IMR-90 (cell line): ENCODE measurements around the gene GRAMD2B. TPM values are rescaled to one million over a fixed set of nuclear protein-coding genes. Genes with fewer than 3 reads are reported as not detected.

Experiments used
- ATAC-seq: fragments of 200-7000 bp; cut with Tn5 transposase; 2 replicates; pipeline ENCODE4 v1.9.1; 2020; ENCODE audit warnings: low read depth, mild to moderate bottlenecking, moderate library complexity
- BruUV-seq: library from RNA; stranded (reverse); fragments of 400-500 nt; replicated peaks from 2 replicates; lab custom pipeline; 2021; lab: Mats Ljungman, UMichigan
- CTCF ChIA-PET: fragments of 300-600 bp; formaldehyde crosslinking; extraction: SDS; loops from one replicate; lab custom pipeline; 2021; ENCODE audit warnings: antibody characterized with exemption; lab: Yijun Ruan, JAX
- POLR2A ChIA-PET: fragments of 300-600 bp; sonication (Branson Sonifier 250); formaldehyde crosslinking; loops from one replicate; lab custom pipeline; 2022; ENCODE audit warnings: antibody characterized with exemption; ENCODE audit not compliant: unreplicated experiment; lab: Charles Lee
- DNase-seq: peaks from one replicate; pipeline ENCODE4 v3.0.0; 2013
- H2AFZ ChIP-seq: replicated peaks from 2 replicates; pipeline ENCODE3; 2013; ENCODE audit warnings: low read length, mild to moderate bottlenecking; ENCODE audit not compliant: poor library complexity
- H2AK5ac ChIP-seq: 2 replicates; pipeline ENCODE4 v1.6.1; 2013; ENCODE audit warnings: low read depth, low read length, inconsistent platforms
- H2AK9ac ChIP-seq: replicated peaks from 2 replicates; pipeline ENCODE3; 2013; ENCODE audit warnings: mild to moderate bottlenecking, low read depth, low read length, moderate library complexity; ENCODE audit not compliant: poor library complexity
- H2BK120ac ChIP-seq: 2 replicates; pipeline ENCODE4 v1.6.1; 2013; ENCODE audit warnings: low read depth, low read length, inconsistent platforms
- H2BK15ac ChIP-seq: 3 replicates; pipeline ENCODE4 v1.6.1; 2013; ENCODE audit warnings: low read depth, low read length, inconsistent platforms
- H2BK20ac ChIP-seq: 2 replicates; pipeline ENCODE4 v1.6.1; 2013; ENCODE audit warnings: low read depth, mild to moderate bottlenecking, inconsistent platforms, low read length, moderate library complexity
- H2BK5ac ChIP-seq: 2 replicates; pipeline ENCODE4 v1.6.1; 2013; ENCODE audit warnings: mild to moderate bottlenecking, low read depth, low read length, inconsistent platforms; ENCODE audit not compliant: poor library complexity, severe bottlenecking
- H3K14ac ChIP-seq: replicated peaks from 2 replicates; pipeline ENCODE4 v1.6.1; 2013; ENCODE audit warnings: low read depth, low read length, inconsistent platforms
- H3K18ac ChIP-seq: 2 replicates; pipeline ENCODE4 v1.6.1; 2013; ENCODE audit warnings: low read depth, low read length, control low read depth
- H3K23ac ChIP-seq: 2 replicates; pipeline ENCODE4 v1.6.1; 2013; ENCODE audit warnings: low read depth, low read length, inconsistent platforms
- H3K27ac ChIP-seq: 2 replicates; pipeline ENCODE4 v1.5.1; 2013; ENCODE audit warnings: mild to moderate bottlenecking, control low read depth, low read length; ENCODE audit not compliant: insufficient read depth
- H3K27me3 ChIP-seq: 2 replicates; pipeline ENCODE4 v1.6.1; 2013; ENCODE audit warnings: low read length; ENCODE audit not compliant: control insufficient read depth, insufficient read depth
- H3K36me3 ChIP-seq: 2 replicates; pipeline ENCODE4 v1.6.1; 2013; ENCODE audit warnings: low read length, mixed read lengths; ENCODE audit not compliant: control insufficient read depth, insufficient read depth
- H3K4ac ChIP-seq: 2 replicates; pipeline ENCODE4 v1.6.1; 2013; ENCODE audit warnings: low read depth, low read length, inconsistent platforms
- H3K4me1 ChIP-seq: 2 replicates; pipeline ENCODE4 v1.6.1; 2013; ENCODE audit warnings: low read length, mixed read lengths; ENCODE audit not compliant: control insufficient read depth, insufficient read depth
- H3K4me2 ChIP-seq: 2 replicates; pipeline ENCODE4 v1.6.1; 2013; ENCODE audit warnings: low read depth, mild to moderate bottlenecking, control low read depth, low read length, moderate library complexity
- H3K4me3 ChIP-seq: 2 replicates; pipeline ENCODE4 v1.5.1; 2013; ENCODE audit warnings: low read depth, mild to moderate bottlenecking, control low read depth, low read length, moderate library complexity; ENCODE audit not compliant: insufficient read depth
- H3K56ac ChIP-seq: 2 replicates; pipeline ENCODE4 v1.6.1; 2013; ENCODE audit warnings: low read length, inconsistent platforms; ENCODE audit not compliant: insufficient read depth; ENCODE audit errors: extremely low read depth
- H3K79me1 ChIP-seq, 2 experiments: 2 replicates each; pipeline ENCODE4 v1.6.1; 2013; ENCODE audit warnings: low read length in 2 of 2, inconsistent platforms in 1 of 2, low read depth in 1 of 2
- H3K9ac ChIP-seq: 2 replicates; pipeline ENCODE4 v1.6.1; 2013; ENCODE audit warnings: low read depth, low read length, control low read depth
- H3K9me1 ChIP-seq: 2 replicates; pipeline ENCODE4 v1.6.1; 2013; ENCODE audit warnings: low read length, inconsistent platforms; ENCODE audit not compliant: insufficient read depth
- H3K9me3 ChIP-seq: 2 replicates; pipeline ENCODE4 v1.6.1; 2013; ENCODE audit warnings: low read length; ENCODE audit not compliant: control insufficient read depth, insufficient read depth
- H4K20me1 ChIP-seq: 2 replicates; pipeline ENCODE4 v1.6.1; 2013; ENCODE audit warnings: low read length, inconsistent platforms; ENCODE audit not compliant: insufficient read depth
- H4K5ac ChIP-seq: 2 replicates; pipeline ENCODE4 v1.6.1; 2013; ENCODE audit warnings: mild to moderate bottlenecking, low read depth, low read length, control low read depth
- H4K8ac ChIP-seq, 2 experiments: 2 replicates each; pipeline ENCODE4 v1.6.1; 2013; ENCODE audit warnings: low read depth in 2 of 2, low read length in 2 of 2, control low read depth in 1 of 2, inconsistent platforms in 1 of 2
- H4K91ac ChIP-seq: 2 replicates; pipeline ENCODE4 v1.6.1; 2013; ENCODE audit warnings: low read depth, low read length, inconsistent platforms; ENCODE audit not compliant: insufficient read depth
- CEBPB ChIP-seq: IDR thresholded peaks from 2 replicates; pipeline ENCODE4 v1.6.1; 2012; ENCODE audit warnings: low read depth, low read length, improper control_type of control experiment
- CTCF ChIP-seq: conservative IDR thresholded peaks from 2 replicates; pipeline ENCODE4 v1.5.1; 2012; ENCODE audit warnings: mild to moderate bottlenecking, low read depth, low read length, improper control_type of control experiment
- MAZ ChIP-seq: IDR thresholded peaks from 2 replicates; pipeline ENCODE4 v1.6.1; 2012; ENCODE audit warnings: low read depth, mild to moderate bottlenecking, low read length, improper control_type of control experiment, moderate library complexity, borderline replicate concordance
- MXI1 ChIP-seq: IDR thresholded peaks from 2 replicates; pipeline ENCODE4 v1.6.1; 2012; ENCODE audit warnings: low read depth, mild to moderate bottlenecking, low read length, moderate library complexity, borderline replicate concordance
- NFE2L2 ChIP-seq: fragments of 150-350 bp; IDR thresholded peaks from 2 replicates; pipeline ENCODE4 v1.6.1; 2016; ENCODE audit warnings: low read depth, mild to moderate bottlenecking, low read length
- POLR2A ChIP-seq: IDR thresholded peaks from 2 replicates; pipeline ENCODE4 v1.6.1; 2012; ENCODE audit warnings: mild to moderate bottlenecking, low read depth, low read length
- SMC3 ChIP-seq: fragments of 150-350 bp; IDR thresholded peaks from 2 replicates; pipeline ENCODE4 v1.6.1; 2016; ENCODE audit warnings: low read depth, mild to moderate bottlenecking, antibody characterized with exemption, low read length, moderate library complexity
- WGBS, 2 experiments: methylation state at CpG; one replicate each; pipeline versions ENCODE4 v1.1.5 to v1.1.7; 2013; ENCODE audit warnings: missing lambda C conversion rate in 2 of 2; ENCODE audit not compliant: insufficient read length in 1 of 2; ENCODE audit errors: extremely low coverage in 2 of 2; 5-methylcytosine and 5-hydroxymethylcytosine counted together
- dilution Hi-C: fragments of 300-500 bp; cut with HindIII; formaldehyde crosslinking; loops from one replicate; pipeline ENCODE4 v1.14.3; 2018; ENCODE audit warnings: low sequenced_read_pairs; ENCODE audit not compliant: unreplicated experiment
- in situ Hi-C: fragments of 300-500 bp; cut with MboI; formaldehyde crosslinking; loops from 3 replicates; pipeline ENCODE4 v1.14.3; 2019; ENCODE audit warnings: low sequenced_read_pairs, inconsistent platforms, mixed read lengths
- intact Hi-C: fragments of 100-400 bp; cut with micrococcal nuclease; formaldehyde crosslinking; loops from 2 replicates; pipeline ENCODE4 v1.10.0; 2022
- polyA plus RNA-seq, 3 experiments: library from polyadenylated mRNA; depleted of rRNA; stranded (reverse); fragments of >200 nt; gene quantifications; 2 replicates each; pipeline ENCODE4 v1.2.3, GENCODE V29; 2012; ENCODE audit warnings: low replicate concordance in 1 of 3
- total RNA-seq: library from RNA; depleted of rRNA; stranded (reverse); fragments of >200 nt; gene quantifications from 2 replicates; pipeline ENCODE4 v1.2.3, GENCODE V29; 2012

The GRAMD2B gene
- total and polyA plus RNA-seq, 2 of the 4 experiments (the other 2 are of a cell fraction) = 13.9 to 20.3 TPM

- Histone ChIP-seq H3K9me3 (no peaks in the 10 kb centered on the region), H4K20me1 (no peaks in the 10 kb centered on the region), H3K27ac (no peak overlapping the region), H3K56ac (no peak overlapping the region), H4K8ac (no peak overlapping the region), H3K14ac (no peak overlapping the region), H2AK5ac (no peak overlapping the region), H3K23ac (peak overlapping the region; percentile 20; the same call in 1 of the 2 replicates), H3K4me3 (no peak overlapping the region), H2BK15ac (no peak overlapping the region), H3K4ac (no peak overlapping the region), H3K18ac (no peak overlapping the region), H4K5ac (peak overlapping the region; percentile 25; the same call in 1 of the 2 replicates), H3K36me3 (no peaks in the 10 kb centered on the region), H4K91ac (no peak overlapping the region), H3K79me1 (peaks cover 22 to 56% of the 10 kb centered on the region in 2 experiments), H2AK9ac (no peak overlapping the region), H2BK5ac (no peak overlapping the region), H3K9ac (no peak overlapping the region), H2BK20ac (0 out of 2 replicates have a peak overlapping the region, but pooled peaks have one; percentile 60), H3K4me1 (peaks cover 12% of the 10 kb centered on the region), H2BK120ac (no peak overlapping the region), H3K27me3 (no peaks in the 10 kb centered on the region), H3K4me2 (no peak overlapping the region), H2AFZ (no peak overlapping the region), H3K9me1 (peaks cover 14% of the 10 kb centered on the region)
- BruUV-seq = no TSS peak
- TF ChIP-seq MXI1 (no peak), SMC3 (no peak), MAZ (no peak), CEBPB (no peak), CTCF (no peak), POLR2A (no peak), NFE2L2 (no peak)
- WGBS, 2 experiments = no CpG with 5 or more reads among the region's 2 CpGs
- dilution Hi-C loops (no loop called here), in situ Hi-C loops (no loop called here), intact Hi-C loops (no loop called here)
- ATAC-seq = no peak
- ChIA-PET CTCF (no interaction called here), POLR2A (no interaction called here)
- DNase-seq = peak; percentile 18
Measured at GRCh38 chr5:126443374-126443851, 20.2 kb downstream of the GRAMD2B start.
